ENCODE data around the gene CDC20.
A peak's percentile ranks its signal among the peaks of the same experiment; 100 is the strongest.
"Not testable (repeated sequence)": the region's sequence is repeated elsewhere in the genome, so short reads cannot be mapped to it uniquely, and the experiment has no call there.

Gene CDC20

GRCh38 chr1:43382027-43382779 lies 23.4 kb downstream of the CDC20 start:
- no peak for DNase-seq (ENCODE audit: low read depth in 1 of 2, low spot score in 1 of 2)

DNA sequence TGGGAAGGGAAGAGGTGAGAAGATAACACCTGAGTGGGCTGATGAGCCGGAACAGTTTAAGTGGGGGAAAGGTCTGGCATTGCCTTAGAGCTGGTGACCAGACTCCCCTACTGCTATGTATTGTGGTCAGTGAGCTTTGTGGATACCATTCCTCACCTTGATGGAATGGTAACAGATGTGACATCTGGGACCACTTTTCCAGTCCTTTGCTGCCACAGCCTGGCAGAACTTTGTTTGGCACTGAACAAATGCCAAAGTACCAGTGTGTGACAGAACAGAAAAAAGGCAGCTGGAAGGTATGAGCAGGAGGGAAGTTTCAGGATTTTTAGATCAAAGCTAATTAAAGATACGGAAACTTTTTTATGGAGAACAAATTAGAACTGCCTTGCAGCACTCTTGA lies 24.7 kb downstream of the CDC20 start:
- DNase-seq (ENCODE audit: low read depth in 1 of 2, low spot score in 1 of 2), result no peak

DNA sequence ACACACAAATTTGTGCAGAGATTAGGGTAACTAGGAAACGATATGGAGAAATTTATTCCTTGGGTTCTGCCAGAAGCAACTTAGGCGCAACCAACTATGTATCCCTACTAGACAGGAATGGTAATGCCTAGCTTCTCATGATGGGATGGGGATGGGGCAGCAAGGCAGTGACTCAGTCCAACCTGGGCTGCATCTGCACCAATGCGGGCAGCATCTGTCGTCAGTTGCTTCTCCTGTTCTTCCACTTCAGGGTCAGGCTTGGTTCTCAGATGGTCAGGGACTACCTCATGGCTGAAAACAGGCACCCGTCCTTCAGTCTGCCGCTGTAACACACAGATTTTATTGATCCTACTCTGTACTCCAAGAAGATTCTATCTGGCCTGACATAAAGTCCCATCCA lies 27.9 kb downstream of the CDC20 start:
- no peak for DNase-seq (ENCODE audit: low read depth in 1 of 2, low spot score in 1 of 2)

GRCh38 chr1:43387976-43388599 lies 29.3 kb downstream of the CDC20 start:
- DNase-seq (ENCODE audit: low read depth in 1 of 2, low spot score in 1 of 2), result no peak

DNA sequence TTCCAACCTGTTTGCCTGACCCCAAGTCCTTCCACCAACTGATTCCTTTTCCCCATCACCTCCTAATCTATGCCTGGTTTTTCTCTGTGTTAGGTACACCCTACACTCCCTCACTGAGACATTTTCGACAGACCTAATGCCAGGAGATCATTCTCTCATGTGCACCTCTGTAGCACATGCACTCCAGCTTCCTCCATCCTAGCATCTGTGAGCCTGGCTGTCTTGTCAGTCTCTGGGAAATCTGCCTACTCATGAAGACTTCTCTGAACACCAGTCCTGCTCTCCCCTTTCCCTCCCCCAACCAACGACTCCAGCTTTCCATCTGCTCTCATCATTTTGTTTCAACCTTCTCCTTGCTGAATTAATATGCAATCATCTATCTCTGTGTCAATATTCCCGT lies 29.8 kb downstream of the CDC20 start:
- DNase-seq (ENCODE audit: low read depth in 1 of 2, low spot score in 1 of 2), result no peak

DNA sequence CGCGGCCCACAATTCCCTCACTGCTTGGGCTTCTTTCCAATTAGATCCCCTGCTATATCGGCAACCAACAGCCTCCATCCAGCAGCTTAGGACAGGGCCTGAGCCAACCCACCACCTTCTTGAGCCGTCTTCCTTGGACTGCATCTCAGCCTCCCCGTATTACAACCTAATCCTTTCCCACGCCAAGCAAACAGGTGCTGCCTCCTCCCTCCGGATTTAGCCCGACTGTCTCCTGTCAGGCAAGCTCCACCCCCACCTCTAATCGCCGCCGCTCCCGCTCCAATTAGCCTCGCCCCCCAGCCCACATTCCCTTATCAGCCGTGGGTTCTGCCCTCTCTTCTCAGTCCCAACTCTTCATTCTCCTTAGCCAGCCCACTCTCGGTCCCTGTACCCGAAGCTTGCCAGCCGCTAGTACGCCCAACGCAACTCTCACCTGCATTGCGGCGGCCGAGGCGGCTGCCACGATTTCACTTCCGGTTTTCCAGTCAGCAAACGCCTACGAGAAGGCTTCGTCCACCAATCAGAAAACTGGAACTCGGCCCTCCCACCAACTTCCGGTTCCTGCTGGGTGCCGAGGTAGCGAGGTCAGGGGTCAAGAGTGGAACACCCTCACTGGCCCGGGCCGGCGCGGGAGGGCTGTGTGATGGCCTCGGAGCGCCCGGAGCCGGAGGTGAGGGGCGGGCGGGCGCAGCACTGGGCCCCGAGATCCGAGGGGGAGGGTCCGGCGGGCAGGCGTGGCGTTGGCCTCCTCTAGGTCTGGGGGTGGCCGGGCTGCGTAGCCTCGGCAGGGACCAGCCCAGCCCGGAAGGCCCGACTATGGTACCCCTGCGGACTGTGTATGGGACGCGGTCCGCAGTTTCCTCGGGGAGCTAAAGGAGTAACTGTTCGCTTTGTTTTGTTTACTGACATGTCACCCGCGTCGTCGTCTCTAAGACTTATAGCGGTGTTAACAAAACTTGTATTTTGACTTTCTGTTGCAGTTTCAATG lies 30.8 kb downstream of the CDC20 start, which contains the start of the genes MED8 and SZT2:
Gene MED8, minus strand, starts transcription at position 475 of the 988 bp plus-strand sequence. Its CDS starts 36 bp downstream, at position 439.
Gene SZT2, plus strand, starts transcription at position 574 of the 988 bp plus-strand sequence. Its CDS starts 70 bp downstream, at position 644.
- peak; percentile 84 to 93 for DNase-seq (ENCODE audit: low read depth in 1 of 2, low spot score in 1 of 2)

DNA sequence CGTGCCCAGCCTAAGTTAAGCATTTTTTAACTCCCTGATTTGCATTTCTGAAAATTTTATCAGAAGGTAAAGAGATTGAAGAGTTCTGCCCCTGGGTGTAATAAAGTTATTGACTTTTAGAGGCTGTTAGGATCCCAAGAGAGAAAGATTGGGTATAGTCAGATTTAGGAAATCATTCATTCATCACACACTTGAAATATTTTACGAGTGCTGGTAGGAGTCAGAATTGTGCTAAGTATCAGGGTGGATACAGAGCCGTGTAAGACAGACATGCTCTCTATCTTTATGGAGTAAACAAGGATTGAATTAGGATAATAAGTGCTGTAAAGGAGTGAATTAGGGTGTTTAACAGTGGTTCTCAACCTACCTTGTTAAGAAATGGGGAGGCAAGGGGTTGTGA lies 33.9 kb downstream of the CDC20 start:
- DNase-seq (ENCODE audit: low read depth in 1 of 2, low spot score in 1 of 2), result no peak

- DNase-seq (ENCODE audit: low read depth in 1 of 2, low spot score in 1 of 2), result no peak
These were observed 36.7 kb downstream of the CDC20 start for GRCh38 chr1:43395523-43395922.

DNA sequence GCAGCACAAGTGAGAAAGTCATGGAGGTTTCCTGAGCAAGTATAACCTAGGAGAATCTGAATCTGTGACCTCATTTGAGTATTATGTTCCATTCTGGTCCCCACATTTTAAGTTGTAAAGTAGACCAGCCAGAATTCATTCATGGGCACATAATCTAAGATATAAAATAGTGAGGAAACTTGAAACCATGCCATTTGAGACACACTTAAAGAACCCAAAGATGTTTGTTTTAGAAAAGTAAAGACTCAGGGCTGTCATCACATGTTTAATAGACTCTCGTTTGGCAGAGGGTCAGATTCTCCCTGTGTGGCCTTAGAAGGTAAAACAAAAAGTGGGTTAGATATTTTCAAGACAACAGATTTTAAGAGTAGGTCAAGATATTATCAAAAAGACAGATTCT lies 37.3 kb downstream of the CDC20 start:
- DNase-seq (ENCODE audit: low read depth in 1 of 2, low spot score in 1 of 2), result no peak

DNA sequence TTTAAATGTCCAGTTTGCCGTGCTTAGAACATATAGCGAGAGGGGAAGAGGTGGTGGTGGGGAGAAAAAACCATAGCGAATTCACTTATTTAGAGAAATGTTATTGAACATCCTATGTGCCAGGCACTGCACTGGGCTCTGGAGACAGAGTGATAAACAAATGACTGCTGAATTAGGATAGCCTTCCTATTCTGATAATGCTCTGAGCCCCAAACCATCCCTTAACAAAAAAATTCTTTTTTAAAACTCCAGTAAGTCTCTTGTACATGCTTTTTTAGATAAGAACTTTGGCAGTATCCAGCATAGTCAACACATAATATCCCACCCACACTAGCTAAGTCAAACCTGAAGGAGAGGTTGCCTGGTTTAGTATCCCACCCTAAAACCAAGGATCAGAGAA lies 39.4 kb downstream of the CDC20 start:
- no peak for DNase-seq (ENCODE audit: low read depth in 1 of 2, low spot score in 1 of 2)

DNA sequence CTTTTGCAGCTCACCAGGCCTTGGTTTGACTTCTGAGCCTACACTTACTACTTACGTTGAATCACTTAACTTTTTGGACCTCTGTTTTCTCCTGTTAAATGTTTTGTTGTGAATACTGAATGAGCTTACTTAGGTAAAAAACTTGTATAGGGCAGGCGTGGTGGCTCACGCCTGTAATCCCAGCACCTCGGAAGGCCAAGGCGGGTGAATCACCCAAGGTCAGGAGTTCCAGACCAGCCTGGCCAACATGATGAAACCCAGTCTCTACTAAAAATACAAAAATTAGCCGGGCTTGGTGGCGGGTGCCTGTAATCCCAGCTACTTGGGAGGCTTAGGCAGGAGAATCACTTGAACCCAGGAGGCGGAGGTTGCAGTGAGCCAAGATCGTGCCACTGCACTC lies 41.7 kb downstream of the CDC20 start:
- DNase-seq (ENCODE audit: low read depth in 1 of 2, low spot score in 1 of 2), result not testable (repeated sequence)

DNA sequence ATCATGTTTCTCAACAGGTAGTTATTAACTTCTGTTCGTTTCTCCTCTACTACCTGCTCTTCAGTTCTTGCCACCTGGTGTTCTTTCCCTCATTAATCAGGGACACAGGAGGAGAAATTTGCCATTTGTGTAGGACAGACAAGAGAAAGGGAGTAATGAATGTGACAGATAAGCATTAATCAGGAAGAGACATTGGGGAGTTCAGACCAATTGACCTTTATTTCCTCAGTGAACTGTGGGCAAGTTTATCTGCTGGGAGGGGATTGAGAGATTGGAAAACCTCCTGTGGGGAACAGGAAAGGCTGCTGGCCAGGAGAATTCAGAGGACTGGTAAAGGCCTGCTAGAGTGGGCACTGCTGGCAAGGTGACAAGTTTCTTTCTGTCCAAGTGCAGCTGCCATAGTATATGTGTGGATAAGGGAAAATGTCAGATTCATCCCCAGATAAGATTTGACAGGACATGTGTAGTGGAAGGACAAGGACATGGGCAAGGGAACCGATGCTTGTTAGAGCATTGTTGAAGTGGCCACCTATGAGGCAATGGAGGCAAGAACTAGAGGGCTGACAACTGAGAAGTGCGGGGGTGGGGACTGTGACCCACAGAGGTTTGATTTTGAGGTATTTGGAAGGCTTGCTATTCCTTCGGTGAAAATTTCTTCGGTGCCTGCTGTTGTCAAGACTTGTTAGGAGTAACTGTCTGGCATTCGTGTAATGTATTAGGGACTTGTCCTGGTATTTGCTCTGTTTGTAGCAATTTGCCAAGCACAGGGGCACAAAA lies 43.5 kb downstream of the CDC20 start:
- no peak for DNase-seq (ENCODE audit: low read depth in 1 of 2, low spot score in 1 of 2)

DNA sequence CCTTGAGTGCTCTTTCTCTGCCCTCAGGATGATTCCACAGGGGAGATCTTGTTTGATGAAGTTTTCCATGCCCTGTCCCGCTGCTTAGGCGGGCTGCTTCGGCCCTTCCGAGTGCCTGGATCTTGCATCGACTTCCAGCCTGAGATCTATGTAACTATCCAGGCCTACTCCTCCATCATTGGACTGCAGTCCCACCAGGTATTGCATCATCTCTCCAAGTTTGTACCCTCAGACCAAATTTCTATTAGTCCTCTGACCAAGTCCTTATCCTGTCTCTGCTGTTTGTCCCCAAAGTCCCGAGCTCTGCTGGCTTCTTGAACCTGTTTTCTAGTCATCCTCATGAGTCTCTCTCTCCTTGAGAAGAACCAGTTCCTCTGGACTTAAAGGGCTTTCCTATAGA lies 45.6 kb downstream of the CDC20 start:
- no peak for DNase-seq (ENCODE audit: low read depth in 1 of 2, low spot score in 1 of 2)

DNA sequence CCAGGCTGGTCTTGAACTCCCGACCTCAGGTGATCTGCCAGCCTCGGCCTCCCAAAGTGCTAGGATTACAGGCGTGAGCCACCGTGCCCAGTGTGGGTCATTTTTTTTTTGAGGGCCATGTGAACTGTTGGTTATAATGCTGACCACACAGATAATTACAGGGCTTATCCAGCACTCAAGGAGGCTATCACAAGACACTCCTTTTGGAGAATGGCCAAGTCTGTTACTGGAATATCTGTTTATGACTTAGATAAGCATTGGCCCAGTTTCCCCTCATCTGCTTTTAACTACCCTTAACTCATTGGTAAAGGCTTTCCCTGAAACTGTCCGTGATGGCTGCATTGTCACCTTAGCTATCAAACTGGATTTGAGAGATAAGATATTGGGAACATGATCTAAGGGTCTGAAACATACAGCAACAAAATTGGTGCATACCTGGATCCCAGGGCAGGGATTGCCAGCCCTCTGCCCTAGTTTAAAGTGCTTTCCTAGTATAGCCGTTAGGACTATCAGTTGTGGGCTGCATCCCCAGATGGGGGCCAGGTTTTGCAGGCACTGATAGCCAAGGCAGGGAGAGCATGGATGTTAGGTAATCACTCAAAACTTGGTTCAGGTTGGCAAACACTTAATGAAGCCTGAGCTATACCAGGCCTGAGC lies 46.6 kb downstream of the CDC20 start:
- no peak for DNase-seq (ENCODE audit: low read depth in 1 of 2, low spot score in 1 of 2)

- DNase-seq (ENCODE audit: low read depth in 1 of 2, low spot score in 1 of 2), result no peak
These were observed 47.1 kb downstream of the CDC20 start for GRCh38 chr1:43405876-43406234.

DNA sequence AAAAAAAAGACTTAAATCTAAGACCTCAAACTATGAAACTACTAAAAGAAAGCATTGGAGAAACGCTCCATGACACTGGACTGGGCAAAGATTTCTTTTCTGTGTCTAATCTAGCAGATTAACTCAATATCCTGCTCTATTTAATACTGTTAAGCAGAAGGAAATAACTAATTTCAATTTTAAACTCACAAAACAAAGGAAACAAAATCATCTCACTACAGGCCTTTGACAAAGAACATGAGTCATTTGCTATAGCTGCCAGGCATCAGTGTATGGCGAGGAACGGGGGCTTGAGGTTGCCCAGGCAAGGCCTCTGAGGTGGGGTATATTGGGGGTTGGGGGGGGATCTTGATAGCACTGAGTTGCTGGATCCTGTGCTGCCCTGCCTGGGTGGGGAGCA lies 51.8 kb downstream of the CDC20 start:
- no peak for DNase-seq (ENCODE audit: low read depth in 1 of 2, low spot score in 1 of 2)
